ENCODE measurements around the gene COQ4. TPM values are rescaled to one million over a fixed set of nuclear protein-coding genes. Genes with fewer than 3 reads are reported as not detected.

Gene COQ4
- total RNA-seq, 1 experiment from 2014 or later: 62.8 TPM

GRCh38 chr9:128349772-128350171 is 27.1 kb downstream of the COQ4 start:
- Histone ChIP-seq H3K36me3 (ENCODE audit: insufficient read depth, low read length, poor library complexity, severe bottlenecking) (peaks cover 39% of the 10 kb centered on the region), H3K4me1 (ENCODE audit: insufficient read depth, low read length, poor library complexity, severe bottlenecking) (no peaks in the 10 kb centered on the region), H3K4me3 (ENCODE audit: low read depth, low read length, poor library complexity, severe bottlenecking) (no peak overlapping the region), H3K9me3 (ENCODE audit: low read depth, low read length, poor library complexity, severe bottlenecking) (no peaks in the 10 kb centered on the region), H3K27me3 (replicated peaks; ENCODE audit: insufficient read depth, low read depth, low read length, poor library complexity) (no peaks in the 10 kb centered on the region), H3K27ac (ENCODE audit: low read depth, low read length, poor library complexity, severe bottlenecking) (no peak overlapping the region)
- BruUV-seq (replicated peaks): no TSS peak
- intact Hi-C loops (cut with micrococcal nuclease; ENCODE audit: unreplicated experiment): no loop called here
- DNase-seq (ENCODE audit: low spot score): no peak
- POLR2A ChIA-PET (ENCODE audit: low non-redundant PET): no interaction called here
- TF ChIP-seq EZH2 (IDR thresholded peaks at IDR 0.05; ENCODE audit: borderline replicate concordance, low read depth, low read length, poor library complexity, severe bottlenecking) (no peak), CTCF (conservative IDR thresholded peaks at IDR 0.05; ENCODE audit: low read depth, low read length) (no peak)
- CTCF ChIA-PET: no interaction called here

GRCh38 chr9:128355451-128355850 is 32.8 kb downstream of the COQ4 start:
- no peak for DNase-seq (ENCODE audit: low spot score)
- no peaks in the 10 kb centered on the region for H3K4me1 ChIP-seq (ENCODE audit: insufficient read depth, low read length, poor library complexity, severe bottlenecking)
- no peaks in the 10 kb centered on the region for H3K27me3 ChIP-seq (replicated peaks; ENCODE audit: insufficient read depth, low read depth, low read length, poor library complexity)
- TF ChIP-seq EZH2 (IDR thresholded peaks at IDR 0.05; ENCODE audit: borderline replicate concordance, low read depth, low read length, poor library complexity, severe bottlenecking) (no peak), CTCF (conservative IDR thresholded peaks at IDR 0.05; ENCODE audit: low read depth, low read length) (no peak)
- POLR2A ChIA-PET (ENCODE audit: low non-redundant PET): no interaction called here
- CTCF ChIA-PET: no interaction called here
- no peaks in the 10 kb centered on the region for H3K9me3 ChIP-seq (ENCODE audit: low read depth, low read length, poor library complexity, severe bottlenecking)
- no peak overlapping the region for H3K4me3 ChIP-seq (ENCODE audit: low read depth, low read length, poor library complexity, severe bottlenecking)
- no TSS peak for BruUV-seq (replicated peaks)
- H3K27ac ChIP-seq (ENCODE audit: low read depth, low read length, poor library complexity, severe bottlenecking): no peak overlapping the region
- peaks cover 12% of the 10 kb centered on the region for H3K36me3 ChIP-seq (ENCODE audit: insufficient read depth, low read length, poor library complexity, severe bottlenecking)
- intact Hi-C loops (cut with micrococcal nuclease; ENCODE audit: unreplicated experiment): no loop called here

- BruUV-seq (replicated peaks): no TSS peak
- H3K36me3 ChIP-seq (ENCODE audit: insufficient read depth, low read length, poor library complexity, severe bottlenecking): peaks cover 12% of the 10 kb centered on the region
- intact Hi-C loops (cut with micrococcal nuclease; ENCODE audit: unreplicated experiment): no loop called here
- no peaks in the 10 kb centered on the region for H3K27me3 ChIP-seq (replicated peaks; ENCODE audit: insufficient read depth, low read depth, low read length, poor library complexity)
- H3K9me3 ChIP-seq (ENCODE audit: low read depth, low read length, poor library complexity, severe bottlenecking): no peaks in the 10 kb centered on the region
- H3K27ac ChIP-seq (ENCODE audit: low read depth, low read length, poor library complexity, severe bottlenecking): no peak overlapping the region
- H3K4me3 ChIP-seq (ENCODE audit: low read depth, low read length, poor library complexity, severe bottlenecking): no peak overlapping the region
- no peak for DNase-seq (ENCODE audit: low spot score)
- CTCF ChIA-PET: no interaction called here
- TF ChIP-seq EZH2 (IDR thresholded peaks at IDR 0.05; ENCODE audit: borderline replicate concordance, low read depth, low read length, poor library complexity, severe bottlenecking) (no peak), CTCF (conservative IDR thresholded peaks at IDR 0.05; ENCODE audit: low read depth, low read length) (no peak)
- POLR2A ChIA-PET (ENCODE audit: low non-redundant PET): no interaction called here
- peaks cover 10% of the 10 kb centered on the region for H3K4me1 ChIP-seq (ENCODE audit: insufficient read depth, low read length, poor library complexity, severe bottlenecking)
These were observed 35.5 kb downstream of the COQ4 start for GRCh38 chr9:128358090-128358489.
